NCI-H2107 treated with DMSO at 0.1 percent for 48 hours (cell line): ENCODE results near the gene FOXN1.
"Not testable (repeated sequence)": the region's sequence is repeated elsewhere in the genome, so short reads cannot be mapped to it uniquely, and the experiment has no call there.

Experiments
- DNase-seq: peaks from one replicate; lab custom pipeline; 2025; ENCODE audit not compliant: unreplicated experiment; lab: John Stamatoyannopoulos, UW

FOXN1 gene

GRCh38 chr17:28573040-28573380 lies 66.9 kb downstream of the FOXN1 start:
- DNase-seq = no peak

- DNase-seq = no peak
Measured at GRCh38 chr17:28573521-28573920, 67.4 kb downstream of the FOXN1 start.

DNA sequence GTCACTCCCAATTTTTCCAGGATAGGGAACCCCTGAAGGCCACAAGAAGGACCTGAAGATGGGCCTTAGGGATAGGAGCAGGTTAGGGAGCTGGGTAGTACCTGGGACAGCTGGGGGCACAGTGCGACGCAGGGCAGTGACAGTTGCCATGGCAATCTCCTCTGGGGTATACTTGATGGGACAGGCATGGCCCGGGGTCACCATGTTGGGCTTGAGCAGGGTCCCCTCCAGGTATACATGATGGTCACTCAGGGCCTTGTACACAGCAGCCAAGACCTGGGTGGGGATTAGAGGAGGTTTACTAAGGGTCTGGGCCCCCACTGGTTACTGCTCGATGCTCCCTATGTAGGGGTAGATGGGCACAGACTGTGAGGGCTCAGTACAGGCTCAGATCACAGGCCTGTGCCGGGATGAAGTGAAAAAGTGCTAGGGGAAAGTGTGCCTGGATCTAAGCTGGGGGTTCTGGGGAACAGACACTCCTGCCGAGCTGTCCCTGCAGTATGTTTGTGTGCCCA lies 67.9 kb downstream of the FOXN1 start:
- DNase-seq = no peak

DNA sequence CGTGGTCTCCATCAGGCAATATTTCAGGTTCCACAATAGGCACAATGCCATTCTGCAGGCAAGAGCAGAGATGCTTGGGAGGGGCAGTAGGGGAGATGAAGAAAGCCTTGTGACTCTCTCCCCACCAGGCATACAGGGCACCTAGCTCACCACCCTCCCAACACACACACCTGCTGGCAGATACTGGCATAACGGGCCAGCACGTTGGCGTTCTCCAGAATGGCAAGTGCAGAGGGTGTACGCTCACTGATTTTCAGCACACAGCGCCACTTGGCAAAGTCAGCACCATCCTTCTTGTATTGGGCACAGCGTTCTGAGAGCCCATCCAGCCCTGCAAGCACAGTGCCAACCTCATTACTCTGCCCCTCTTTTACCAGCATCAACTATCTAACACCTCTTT lies 68.4 kb downstream of the FOXN1 start:
- DNase-seq = no peak

- no peak for DNase-seq
Measured at GRCh38 chr17:28575126-28575795, 69.1 kb downstream of the FOXN1 start.

GRCh38 chr17:28576016-28576415 lies 69.9 kb downstream of the FOXN1 start:
- not testable (repeated sequence) for DNase-seq

- DNase-seq = peak; percentile 15
Measured at GRCh38 chr17:28576758-28577465, 70.8 kb downstream of the FOXN1 start, which contains the start of gene ALDOC. Gene ALDOC, minus strand, starts transcription at chr17:28576895. Its CDS starts 1,363 bp downstream, at chr17:28575532.

- DNase-seq = no peak
Measured at GRCh38 chr17:28577466-28577824, 71.3 kb downstream of the FOXN1 start.

DNA sequence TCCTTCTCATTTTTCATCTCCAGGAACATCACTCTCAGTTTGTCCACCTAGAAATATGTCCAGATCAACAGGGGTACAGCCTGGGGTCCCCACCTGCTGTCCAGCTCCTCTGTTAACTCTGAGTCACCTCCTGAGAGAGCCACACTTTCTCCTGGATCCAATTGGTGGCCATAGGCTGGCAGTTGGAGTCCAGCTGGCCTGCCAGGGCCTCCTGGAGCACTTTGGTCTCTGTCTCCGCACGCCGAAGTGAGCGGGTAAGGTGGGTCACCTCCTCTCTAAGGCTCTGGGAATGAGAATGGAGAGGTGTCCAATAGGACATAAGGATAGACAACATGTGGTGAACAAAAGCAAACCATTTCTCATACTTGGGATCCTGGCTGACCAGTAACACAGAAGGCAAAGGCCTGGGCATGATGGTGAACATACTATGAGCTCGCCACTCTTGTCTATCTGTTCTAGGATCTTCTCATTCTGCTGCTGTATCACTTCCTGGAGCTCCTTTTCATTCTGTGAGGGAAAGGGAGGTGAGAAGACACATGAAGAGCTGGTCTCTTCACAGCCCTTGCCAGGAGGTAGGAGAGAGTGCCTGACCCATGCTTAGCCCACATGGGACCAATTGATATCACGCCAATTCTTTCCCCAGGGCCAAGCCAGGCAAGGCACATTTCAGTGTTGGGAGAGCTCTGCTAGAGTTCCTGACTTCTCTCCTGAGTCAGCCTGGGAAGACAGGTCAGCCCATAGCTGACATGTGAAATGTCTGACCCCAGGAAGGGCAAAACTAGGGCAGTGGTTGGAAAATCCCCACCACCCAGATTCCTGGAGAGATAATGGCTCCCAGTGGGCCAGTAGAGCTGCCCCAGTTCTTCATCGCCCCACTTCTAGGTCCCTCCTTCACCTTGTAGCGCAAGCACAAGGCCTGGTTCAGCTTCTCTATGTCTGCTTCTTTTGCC lies 72.4 kb downstream of the FOXN1 start:
- no peak for DNase-seq

DNA sequence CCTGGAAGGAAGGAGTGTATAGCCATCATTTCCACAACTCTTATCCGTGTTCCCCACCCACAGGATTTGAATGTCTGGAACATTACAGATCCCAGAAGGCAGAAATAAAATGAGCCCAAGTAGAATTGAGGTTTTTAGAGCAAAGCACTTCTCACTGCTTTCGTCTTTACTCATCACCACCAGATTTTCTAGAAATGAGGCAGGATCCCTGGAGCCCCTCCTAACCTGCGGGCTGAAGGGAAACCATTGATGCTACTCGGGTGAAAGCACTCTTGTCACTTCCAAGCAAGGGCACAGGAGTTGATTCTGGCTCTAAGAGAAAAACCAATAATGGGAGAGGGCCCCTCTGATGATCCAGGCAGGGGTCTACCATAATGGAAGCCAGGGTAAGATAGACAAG lies 73.4 kb downstream of the FOXN1 start:
- no peak for DNase-seq

DNA sequence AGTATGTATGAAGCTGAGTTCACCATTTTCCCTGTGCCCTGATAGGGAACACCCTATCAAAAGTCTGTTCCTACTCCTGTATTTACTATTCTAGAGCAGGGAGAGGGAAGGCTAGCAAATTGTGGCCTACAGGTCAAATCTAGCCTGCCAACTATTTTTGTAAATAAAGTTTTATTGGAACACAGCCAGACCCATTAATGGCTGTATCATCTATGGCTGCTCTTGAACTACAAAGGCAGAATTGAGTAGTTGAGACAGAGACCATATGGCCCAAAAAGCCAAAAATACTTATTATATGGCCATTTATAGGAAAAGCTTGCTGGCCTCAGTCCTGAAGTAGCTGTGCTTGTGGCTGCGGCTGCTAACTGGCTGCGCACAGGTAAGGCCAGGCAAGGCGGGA lies 74.8 kb downstream of the FOXN1 start:
- DNase-seq = no peak

- no peak for DNase-seq
Measured at GRCh38 chr17:28582513-28582912, 76.4 kb downstream of the FOXN1 start.

- no peak for DNase-seq
Measured at GRCh38 chr17:28584434-28584833, 78.3 kb downstream of the FOXN1 start.

- DNase-seq = no peak
Measured at GRCh38 chr17:28585851-28586250, 79.7 kb downstream of the FOXN1 start.
